Measurements from ENCODE around the gene LTC4S.

Gene LTC4S

GRCh38 chr5:179795863-179796833 lies 2.4 kb downstream of the LTC4S start:
- peak; percentile 86 for DNase-seq (ENCODE audit: low read depth)

GRCh38 chr5:179796877-179797608 lies 3.3 kb downstream of the LTC4S start:
- no peak for DNase-seq (ENCODE audit: low read depth)

GRCh38 chr5:179797741-179798140 lies 4.0 kb downstream of the LTC4S start:
- no peak for DNase-seq (ENCODE audit: low read depth)

GRCh38 chr5:179798144-179798770 lies 4.5 kb downstream of the LTC4S start:
- no peak for DNase-seq (ENCODE audit: low read depth)

- DNase-seq (ENCODE audit: low read depth) = no peak
These were observed 5.2 kb downstream of the LTC4S start for GRCh38 chr5:179798771-179799643.

GRCh38 chr5:179799644-179799973 lies 5.8 kb downstream of the LTC4S start:
- no peak for DNase-seq (ENCODE audit: low read depth)

GRCh38 chr5:179800071-179800695 lies 6.4 kb downstream of the LTC4S start:
- DNase-seq (ENCODE audit: low read depth) = no peak

- DNase-seq (ENCODE audit: low read depth) = no peak
These were observed 7.0 kb downstream of the LTC4S start for GRCh38 chr5:179800696-179801201.

GRCh38 chr5:179801304-179802206 lies 7.8 kb downstream of the LTC4S start:
- DNase-seq (ENCODE audit: low read depth) = peak; percentile 21

- peak; percentile 14 for DNase-seq (ENCODE audit: low read depth)
These were observed 8.6 kb downstream of the LTC4S start for GRCh38 chr5:179802207-179802883.

GRCh38 chr5:179802950-179803562 lies 9.3 kb downstream of the LTC4S start:
- DNase-seq (ENCODE audit: low read depth) = no peak

- DNase-seq (ENCODE audit: low read depth) = peak; percentile 63
These were observed 10.1 kb downstream of the LTC4S start for GRCh38 chr5:179803651-179804554.

- DNase-seq (ENCODE audit: low read depth) = no peak
These were observed 10.8 kb downstream of the LTC4S start for GRCh38 chr5:179804555-179804947.

- no peak for DNase-seq (ENCODE audit: low read depth)
These were observed 11.3 kb downstream of the LTC4S start for GRCh38 chr5:179805070-179805528.

- peak; percentile 67 for DNase-seq (ENCODE audit: low read depth)
These were observed 11.9 kb downstream of the LTC4S start for GRCh38 chr5:179805529-179806249.

- peak; percentile 82 for DNase-seq (ENCODE audit: low read depth)
These were observed 12.7 kb downstream of the LTC4S start, which contains the start of gene MGAT4B for GRCh38 chr5:179806250-179807048. Gene MGAT4B, minus strand, starts transcription at chr5:179806866. Its CDS starts 283 bp downstream, at chr5:179806583.

All from ELR (cell line).